HL-60/S4 treated with phorbol 12-myristate 13-acetate at 8.2 ng/mL for 4 days and 3 days (cell line): ENCODE results near the gene PTPRE.

Experiments
- in situ Hi-C: fragments of 300-500 bp; cut with MboI; formaldehyde crosslinking; loops from 2 replicates; pipeline ENCODE4 v1.15.0; 2022; ENCODE audit warnings: low sequenced_read_pairs

Gene PTPRE

DNA sequence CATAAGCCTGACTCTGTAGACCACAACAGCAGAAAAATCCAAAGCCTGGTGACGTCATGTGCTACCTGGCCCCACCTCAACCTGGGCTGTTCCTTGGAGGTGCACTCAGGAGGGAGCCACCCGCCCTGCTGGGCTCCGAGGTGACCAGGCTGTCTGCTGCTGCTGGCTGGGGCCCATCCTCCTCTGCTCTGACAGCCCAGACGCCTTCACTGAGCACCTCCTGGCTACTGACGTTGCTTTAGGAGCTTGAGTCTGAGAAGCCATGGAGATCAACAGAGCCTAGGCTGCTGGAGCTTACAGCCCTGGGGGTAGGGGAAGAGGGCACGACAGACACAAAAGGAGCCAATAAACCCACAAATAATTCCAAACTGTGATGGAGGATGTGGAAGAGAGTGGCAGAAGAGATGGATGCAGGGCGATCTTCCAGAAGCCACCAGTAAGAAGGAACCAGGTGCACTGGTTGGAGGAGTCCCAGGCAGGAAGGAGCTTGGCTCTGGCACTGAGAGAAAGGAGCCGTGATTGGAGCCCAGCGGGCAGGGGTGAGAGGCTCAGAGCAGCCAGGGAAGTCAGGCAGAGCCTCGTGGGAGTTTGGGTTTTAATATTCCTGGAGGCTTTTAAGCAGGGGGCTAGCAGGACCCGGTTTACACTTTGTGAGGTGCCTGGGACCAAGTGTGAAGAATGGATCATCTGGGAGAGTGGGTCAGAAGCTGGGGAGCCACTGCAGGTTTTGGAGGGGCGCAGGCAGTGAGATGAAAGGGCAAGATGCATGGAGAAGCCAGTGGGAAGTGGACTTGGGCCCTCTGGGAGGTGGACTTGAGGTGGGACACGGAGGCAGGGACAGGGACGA is 1.7 kb upstream of the PTPRE start:
- in situ Hi-C loops: no loop called here

DNA sequence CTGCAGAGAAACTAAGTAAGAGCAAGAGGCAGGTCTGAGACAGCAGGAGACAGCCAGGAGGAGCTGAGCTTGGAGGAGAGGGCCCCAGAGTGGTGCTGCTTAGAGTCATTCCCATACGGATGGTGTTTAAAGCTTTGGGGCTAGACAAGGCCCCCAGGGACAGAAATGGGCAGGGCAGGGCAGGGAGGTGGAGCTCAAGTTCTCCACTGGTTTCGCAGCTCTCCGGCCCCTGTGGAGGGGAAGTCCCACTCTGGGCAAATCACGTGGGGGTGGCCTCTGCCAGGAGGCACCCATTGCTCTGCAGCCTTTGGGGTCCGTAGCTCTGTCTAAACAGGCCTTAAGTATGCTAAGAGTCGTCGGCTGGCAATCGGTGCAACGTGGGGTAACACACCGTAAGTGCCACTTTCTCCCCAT is 1.0 kb upstream of the PTPRE start:
- in situ Hi-C loops: no loop called here

DNA sequence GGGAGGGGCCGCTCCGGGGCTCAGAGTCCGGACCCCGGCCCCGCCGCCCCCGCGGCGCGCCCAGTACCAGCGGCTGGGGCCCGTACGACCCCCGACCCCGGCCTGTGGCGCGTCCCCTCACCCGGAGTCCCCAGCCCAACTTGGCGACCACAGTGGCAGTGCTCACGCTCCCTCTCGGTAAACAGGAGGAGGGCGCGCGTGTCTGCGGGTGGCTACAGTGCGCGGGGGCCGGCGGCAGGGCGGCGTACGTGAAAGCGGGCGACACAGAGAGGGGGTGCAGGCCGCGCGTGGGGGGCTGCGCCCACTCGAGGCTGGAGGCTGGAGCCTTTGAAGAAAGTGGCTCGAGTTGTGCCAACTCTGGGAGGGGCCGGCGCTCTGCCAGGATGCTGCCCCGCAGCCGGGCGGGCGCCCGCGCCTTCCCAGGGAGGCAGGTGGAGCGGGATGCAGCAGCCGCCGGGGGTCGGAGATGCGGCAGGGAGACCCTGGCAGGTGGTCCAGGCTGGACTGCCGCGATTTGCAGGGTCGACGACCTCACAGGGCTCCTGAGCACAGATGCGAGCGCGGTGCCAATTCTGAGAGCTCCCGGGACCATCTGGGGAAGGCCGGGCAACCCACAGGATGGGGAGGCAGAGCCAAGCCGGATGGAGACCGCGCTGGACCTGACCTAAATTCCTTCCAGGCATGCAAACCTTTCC is 655 bp downstream of the PTPRE start:
- in situ Hi-C loops: no loop called here

DNA sequence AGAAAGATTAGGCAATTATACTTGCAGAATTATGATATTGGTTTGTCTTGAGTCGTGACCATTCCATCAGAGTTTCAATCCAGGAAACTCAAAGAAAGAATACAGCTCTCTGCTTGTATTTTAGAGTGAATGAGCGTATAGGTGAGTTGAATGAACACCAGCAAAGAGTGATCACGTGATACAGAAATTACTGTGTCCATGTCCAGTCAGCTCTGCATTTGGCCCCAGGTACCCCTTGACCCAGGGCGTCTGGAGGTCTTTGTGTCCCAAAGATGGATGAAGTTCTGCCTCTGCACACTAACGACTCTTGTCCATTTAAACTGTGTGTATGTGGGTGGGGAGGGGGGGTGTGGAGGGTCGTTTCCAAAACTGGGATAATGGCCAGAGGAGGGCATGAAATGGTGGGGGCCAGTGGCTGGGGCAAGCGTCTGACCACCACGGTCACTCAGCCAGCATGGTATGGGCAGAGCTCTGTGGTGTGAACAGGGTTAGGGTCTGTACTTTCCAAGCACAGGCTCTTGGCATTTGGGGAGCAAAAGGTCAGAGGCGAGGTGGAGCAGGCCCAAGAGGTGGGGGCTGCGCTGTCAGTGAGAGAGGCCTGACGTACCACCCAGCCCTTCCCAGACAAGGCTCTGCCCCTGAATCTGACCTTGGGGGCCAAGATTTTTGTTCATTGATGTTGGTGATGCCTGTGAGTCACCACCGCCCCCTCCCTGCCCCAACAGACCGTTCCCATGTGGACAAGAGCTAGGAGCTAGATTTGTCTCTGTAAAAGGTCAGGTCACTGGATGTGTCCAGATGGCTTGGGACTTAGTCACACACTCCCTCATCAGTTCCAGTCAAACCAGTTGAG is 1.4 kb downstream of the PTPRE start:
- in situ Hi-C loops: no loop called here

DNA sequence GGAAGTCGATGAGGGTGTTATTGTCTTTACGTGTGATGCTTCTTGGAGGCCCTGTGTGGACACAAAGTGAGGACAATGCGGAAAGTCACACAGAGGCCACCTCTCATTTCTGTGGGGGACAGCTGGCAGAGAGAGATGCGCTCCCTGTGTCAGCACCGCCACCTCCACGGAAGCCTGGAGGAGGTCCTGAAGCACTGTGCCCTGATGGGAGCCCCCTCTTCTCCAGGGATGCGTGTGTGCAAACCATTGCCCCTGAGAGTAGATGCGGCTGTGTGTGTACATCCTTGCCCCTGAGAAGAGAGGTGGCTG is 2.0 kb downstream of the PTPRE start:
- in situ Hi-C loops: no loop called here

DNA sequence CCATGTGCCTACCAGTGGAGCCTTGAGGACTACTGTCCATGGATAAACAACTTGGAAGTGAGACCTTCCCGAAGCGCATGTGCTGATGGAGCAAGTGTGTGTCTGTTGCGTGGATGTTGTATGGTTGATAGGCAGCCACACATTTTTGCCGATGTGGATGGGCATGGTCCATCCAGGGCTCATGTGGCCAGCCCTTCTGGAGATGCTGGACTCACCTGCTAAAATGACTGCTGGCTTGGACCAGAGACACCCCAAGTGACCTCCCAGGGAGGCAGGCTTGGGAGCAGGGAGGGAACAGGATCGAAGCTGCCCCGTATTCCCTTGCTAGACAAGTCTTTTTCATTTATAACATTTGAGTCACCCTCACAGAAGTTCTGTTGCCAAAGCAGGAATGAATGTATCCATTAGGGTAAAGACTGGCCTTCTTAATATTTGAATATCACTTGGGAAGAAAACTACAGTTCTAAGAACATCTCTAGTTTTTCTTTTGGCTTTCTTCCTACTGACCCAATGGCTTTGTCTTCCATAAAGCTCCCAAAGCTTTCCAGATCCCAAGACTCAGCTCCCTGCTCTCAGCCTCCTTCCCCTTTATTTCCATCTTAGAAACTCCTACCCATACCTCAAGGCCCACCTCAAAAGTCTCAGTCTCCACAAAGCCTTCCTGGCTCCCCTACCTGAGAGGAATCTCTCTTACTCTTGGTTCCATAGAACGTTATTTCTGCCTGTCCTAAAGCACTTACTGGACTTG is 3.0 kb downstream of the PTPRE start:
- in situ Hi-C loops: no loop called here

DNA sequence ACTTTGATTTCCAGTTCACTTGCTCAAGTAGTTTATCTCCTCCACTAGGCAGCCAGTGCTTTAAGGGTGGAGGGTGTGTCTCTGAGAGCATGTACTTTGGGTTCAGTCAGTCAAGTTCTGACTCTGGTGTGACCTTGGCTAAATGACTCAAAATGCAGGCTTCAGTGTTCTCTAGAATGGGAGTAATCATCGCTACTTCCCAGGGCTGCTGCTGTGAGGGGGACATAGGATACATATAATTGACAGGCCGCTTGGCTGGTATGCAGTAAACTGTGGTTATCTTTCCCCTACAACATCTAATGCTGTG is 3.5 kb downstream of the PTPRE start:
- in situ Hi-C loops: no loop called here

DNA sequence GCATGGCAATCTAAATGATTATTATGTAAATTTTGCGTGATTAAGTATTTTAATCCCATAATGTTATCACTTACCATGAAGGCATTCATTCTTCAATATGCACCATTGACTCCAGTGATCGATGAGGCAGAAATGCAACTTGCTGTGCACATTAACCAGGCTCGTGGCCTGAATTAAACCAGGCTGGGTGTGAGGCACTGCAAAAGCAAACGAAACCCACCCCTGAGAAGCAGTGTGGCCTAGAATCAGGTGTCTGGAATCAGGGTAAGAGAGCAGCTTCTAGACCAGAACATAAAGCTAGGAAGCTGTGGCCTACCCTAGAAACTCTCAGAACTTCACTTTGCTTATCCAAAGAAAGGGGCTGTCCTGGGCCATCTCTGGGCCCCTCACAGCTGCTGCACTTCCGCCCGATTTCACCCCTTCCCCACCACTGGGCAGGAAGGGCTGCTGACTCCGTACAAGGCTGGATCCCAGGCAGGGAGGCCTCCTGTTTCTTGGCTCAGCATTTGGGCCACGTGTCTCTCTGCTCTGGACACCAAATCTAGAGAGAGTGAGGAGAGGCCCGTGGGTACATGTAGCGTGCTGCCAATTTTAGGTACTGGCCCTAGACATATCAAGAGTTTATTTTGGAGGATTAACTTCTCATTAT is 4.4 kb downstream of the PTPRE start:
- in situ Hi-C loops: no loop called here

DNA sequence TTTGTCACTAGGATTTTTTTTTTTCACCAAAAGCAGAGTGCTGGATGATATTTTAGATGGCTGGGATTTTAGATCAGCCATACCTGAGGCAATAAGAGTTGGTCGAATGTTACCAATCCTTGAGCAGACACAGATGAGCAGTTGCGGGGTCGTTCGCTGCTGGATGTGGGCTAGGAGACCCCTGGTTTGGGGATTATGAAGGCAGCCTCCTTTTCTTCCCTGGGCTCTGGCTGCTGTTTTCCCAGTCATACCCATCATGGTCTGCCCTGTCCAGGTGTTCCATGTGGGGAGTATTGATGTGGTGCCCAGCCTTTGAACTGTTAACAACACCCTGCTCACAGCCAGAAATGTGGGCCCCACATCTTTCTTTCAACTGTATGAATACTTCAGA is 5.0 kb downstream of the PTPRE start:
- in situ Hi-C loops: no loop called here

DNA sequence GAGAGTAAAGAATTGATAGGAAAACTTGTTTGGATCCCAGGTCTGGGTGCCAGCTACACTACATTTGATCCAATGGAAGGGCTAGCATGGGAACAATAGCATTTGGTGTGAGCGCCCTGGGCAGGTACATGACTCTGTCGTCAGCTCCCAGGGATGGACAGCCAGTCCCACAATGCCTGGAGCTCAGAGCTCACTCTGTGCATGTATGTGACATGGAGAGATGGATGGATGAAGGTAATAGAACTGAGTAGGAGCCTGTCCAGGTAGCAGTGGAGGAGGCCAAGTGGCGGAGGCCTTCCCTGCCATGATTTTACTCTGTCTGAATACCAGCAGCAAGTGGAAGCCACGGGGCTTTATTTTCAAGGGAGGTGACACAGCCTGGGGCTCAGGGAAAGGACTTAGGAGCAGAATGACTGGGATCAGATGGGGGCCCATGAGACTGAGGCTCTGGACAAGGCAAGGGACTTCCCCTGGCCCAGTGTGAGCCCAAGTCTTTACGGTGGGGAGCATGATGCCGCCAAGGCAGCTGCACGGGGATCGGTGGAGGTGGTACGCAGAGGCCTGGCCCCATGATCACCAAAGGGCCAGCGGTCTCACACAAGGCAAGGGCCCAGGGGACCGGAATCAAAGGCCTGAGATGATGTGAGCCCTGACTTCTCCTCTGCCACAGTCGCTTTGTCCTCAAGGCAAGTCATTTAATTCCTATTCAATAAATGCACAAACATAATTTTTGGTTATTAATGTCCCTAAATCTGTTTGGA is 5.9 kb downstream of the PTPRE start:
- in situ Hi-C loops: no loop called here

DNA sequence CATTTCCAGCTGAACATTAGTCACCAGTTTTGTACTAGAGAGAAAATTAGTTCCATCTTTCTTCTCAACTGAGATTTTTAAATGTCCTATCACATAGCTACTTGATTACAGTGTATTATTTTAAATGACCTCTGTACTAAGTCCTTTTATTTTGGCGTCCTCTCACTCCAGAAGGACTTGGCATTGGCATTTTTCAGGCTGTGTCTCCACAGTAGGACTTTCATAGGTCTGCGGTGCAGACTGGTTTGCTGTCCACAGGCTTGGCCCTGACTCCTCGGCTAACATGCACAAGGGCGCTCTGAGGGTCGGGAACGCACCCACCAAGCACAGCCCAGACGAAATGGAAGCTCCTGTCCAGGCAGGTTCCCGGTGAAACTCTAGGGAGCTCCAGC is 6.5 kb downstream of the PTPRE start:
- in situ Hi-C loops: no loop called here

DNA sequence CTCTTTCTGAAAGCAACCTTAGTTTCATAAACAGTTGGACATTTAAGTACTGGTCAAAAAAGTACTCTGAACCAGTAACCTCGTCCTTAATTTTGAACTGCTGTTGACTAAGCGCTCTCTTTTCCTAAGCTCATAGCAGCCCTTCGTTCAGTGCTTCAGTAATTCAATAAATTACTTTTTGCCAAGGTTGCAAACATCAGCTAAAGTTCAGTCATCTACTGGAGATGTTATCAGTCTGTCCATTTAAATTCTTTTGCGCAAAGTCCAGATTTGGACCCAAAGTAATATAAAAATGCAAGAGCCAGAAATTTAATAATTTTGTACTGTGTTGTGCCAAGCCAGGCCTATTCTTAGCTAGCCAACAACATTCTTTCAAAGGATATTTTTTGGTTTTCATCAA is 8.4 kb downstream of the PTPRE start:
- in situ Hi-C loops: no loop called here

DNA sequence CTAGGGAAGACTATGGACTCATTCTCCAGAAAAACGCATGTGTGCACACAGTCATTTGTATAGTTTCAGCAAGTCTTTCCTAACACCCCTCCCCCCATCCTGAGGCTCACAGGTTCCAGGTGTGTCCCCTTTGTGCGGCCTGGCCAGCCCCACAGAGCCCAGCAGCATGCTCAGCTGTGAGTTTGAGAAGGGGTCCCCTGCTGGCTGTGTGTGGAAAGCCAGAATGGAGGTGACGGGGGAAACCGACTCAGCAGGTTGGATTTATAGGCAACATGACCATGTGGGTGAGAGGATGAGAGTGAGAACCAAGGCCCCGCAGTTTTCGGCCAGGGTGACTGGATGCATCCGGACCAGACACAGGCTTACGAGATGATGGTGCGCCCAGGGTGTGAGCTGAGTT is 9.9 kb downstream of the PTPRE start:
- in situ Hi-C loops: no loop called here

DNA sequence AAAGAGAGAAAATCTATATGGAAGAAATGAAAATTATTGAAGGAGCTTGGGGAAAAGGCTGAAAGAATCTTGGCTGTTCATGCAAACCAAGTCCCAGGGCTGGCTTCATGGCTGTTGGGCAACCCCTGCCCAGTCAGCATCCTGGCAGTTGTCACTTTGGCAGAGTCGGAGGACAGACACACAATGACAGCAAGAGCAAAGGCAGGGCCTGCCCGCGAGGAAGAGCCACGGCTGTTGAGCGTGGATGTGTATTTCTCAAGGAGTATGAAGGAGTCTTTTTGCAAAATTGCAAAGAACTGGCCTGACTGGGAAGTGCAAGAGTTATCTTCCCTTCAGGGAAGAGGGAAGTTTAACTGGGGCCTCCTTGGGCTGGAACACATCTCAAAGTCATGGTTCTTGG is 11.7 kb downstream of the PTPRE start:
- in situ Hi-C loops: no loop called here

DNA sequence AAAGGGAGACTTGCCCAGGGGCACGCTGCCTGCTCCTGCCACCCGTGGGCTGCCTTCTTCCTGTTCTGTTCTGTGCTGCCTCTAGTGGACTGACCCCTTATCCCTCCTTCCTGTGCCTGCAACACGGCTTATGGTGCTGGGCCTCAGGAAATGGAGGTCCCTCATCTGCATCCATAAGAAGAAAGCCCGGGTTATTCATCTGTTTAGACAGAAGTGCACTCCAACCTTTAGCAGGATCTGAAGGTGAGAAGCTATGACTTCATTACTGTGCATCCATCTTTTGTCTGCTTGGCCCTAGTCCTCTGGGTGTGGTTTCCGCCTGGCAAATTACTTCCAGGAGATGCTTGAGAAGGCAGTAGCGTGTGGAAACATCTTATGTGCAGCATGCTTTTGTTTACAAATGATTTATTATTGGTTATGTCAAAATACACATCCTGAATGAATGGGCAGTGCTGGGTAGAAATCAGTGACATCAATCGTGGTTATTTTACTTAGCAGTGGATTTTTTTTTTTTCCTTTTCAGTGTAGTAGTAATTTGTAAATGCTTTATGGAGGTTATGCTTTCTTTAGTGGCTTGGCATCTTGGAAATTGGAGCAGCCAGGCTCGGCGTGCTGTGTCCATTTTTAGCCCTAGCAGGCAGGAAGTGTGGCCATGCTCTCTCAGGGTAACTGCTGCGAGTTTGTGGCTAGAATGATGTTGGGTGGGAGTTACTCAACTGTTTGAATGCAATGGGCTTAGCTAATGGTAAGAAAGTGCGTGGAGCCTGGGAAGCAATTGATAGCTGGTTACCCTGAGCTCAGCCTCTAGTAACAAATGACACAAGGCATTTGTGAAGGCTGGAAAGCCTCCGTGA is 12.7 kb downstream of the PTPRE start:
- in situ Hi-C loops: no loop called here

DNA sequence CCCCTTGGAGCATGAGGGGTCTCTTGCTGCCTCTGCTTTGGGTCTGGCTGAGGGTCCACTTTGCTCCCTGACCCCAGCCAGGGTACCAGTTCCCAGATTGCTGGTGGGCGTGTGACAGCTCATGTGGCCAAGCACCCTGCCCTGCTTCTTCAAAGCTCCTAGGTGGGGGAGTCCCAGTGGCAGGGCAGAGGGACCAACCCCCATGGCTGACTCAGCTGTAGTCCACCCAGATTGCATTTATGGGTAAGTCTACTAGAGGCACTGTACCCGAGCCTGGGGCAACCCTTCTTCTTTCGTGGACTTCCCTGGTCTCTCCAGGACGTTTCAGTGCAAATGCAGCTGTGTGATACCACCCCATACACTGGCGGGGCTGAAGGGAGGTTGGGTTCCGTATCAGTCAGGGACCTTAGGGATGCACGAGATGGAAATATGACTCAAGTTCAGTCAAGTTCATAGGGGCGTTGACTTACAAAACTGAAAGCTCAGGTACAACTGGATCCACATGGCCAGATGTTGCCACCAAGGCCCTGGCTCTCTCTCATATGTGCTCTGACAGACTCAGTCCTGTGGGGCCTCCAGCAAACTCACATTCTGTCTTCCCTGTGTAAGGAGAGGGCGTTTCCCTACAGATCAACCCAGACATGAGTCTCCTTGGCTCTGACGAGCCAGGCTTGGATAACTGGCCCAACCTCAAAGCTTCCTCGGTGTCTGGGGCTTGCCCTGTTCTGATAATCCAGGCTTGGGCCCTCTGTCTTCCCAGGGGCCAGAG is 13.6 kb downstream of the PTPRE start:
- in situ Hi-C loops: no loop called here

DNA sequence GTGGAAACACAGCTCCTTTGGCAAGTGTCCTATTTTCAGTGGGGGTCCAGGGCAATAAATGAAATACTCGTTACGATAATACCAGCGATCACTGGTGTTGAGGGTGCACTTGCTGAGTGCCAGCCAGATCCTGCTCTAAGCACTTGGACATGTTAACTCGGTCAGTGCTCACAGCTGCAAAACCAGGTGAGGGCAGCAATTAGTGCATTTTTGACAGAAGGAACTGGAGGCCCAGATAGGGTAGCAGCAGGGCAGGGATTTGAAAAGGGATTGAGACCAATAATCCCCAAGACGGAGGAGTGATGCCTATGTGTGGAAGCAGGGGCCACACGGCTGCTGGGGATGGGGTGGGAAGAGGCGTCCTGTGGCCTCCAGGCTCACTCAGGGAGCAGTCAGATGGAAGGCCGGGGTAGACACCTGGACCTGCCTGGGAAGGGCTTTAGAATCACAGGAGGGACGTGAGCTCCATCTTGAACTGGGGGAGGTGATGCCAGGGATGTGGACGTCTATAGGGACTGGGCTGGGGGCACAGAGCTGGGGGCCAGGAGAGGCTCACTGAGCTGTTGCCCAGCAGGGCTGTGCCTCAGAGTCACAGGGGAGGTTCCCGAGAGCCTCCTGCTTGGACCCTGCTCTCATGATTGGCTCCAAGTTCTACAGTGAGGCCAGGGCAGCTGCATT is 14.3 kb downstream of the PTPRE start:
- in situ Hi-C loops: no loop called here

DNA sequence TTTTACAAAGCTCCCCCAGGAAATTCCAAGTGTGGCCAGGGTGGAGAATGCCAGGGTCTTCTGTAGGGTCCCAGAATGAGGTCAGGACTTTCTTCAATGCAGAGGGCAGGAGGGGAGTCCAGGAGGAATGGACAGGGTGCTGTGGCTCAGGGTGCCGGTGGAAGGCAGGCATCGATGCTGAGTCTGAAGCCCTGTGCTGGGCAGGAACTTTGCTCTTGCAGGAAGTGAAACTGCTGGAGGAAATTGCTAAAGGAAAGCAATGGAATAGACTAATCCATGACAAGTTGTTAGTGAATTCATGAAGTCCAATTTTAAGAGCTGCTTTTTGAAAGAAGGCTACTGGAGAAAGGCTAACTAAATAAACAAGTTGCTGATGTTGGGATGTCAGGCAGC is 14.8 kb downstream of the PTPRE start:
- in situ Hi-C loops: no loop called here
